Activated naive CD4-positive, alpha-beta T cell treated with anti-CD3 and anti-CD28 coated beads, Interleukin-2, amount 50 U/mL, for 24 hours (primary cell): Measurements from ENCODE around the gene SPTLC1.

Experiments used
- H3K27ac Mint-ChIP-seq: one replicate; pipeline ENCODE4 v1.8.0; 2021; ENCODE audit warnings: mild to moderate bottlenecking, mixed read lengths
- H3K27me3 Mint-ChIP-seq: one replicate; pipeline ENCODE4 v1.8.0; 2021; ENCODE audit warnings: mixed read lengths
- H3K36me3 Mint-ChIP-seq: one replicate; pipeline ENCODE4 v1.8.0; 2021; ENCODE audit warnings: mixed read lengths
- H3K4me1 Mint-ChIP-seq: one replicate; pipeline ENCODE4 v1.8.0; 2021; ENCODE audit warnings: mixed read lengths
- H3K4me3 Mint-ChIP-seq: one replicate; pipeline ENCODE4 v1.8.0; 2021; ENCODE audit warnings: mild to moderate bottlenecking, mixed read lengths
- H3K9me3 Mint-ChIP-seq: one replicate; pipeline ENCODE4 v1.8.0; 2021; ENCODE audit warnings: mixed read lengths

Gene SPTLC1

GRCh38 chr9:92001244-92001643, 114.0 kb downstream of the SPTLC1 start:
- peaks cover 3% of the 10 kb centered on the region for H3K27me3 Mint-ChIP-seq
- no peaks in the 10 kb centered on the region for H3K9me3 Mint-ChIP-seq
- no peak overlapping the region for H3K4me3 Mint-ChIP-seq
- no peaks in the 10 kb centered on the region for H3K36me3 Mint-ChIP-seq
- no peaks in the 10 kb centered on the region for H3K4me1 Mint-ChIP-seq
- H3K27ac Mint-ChIP-seq: no peak overlapping the region

GRCh38 chr9:91995000-91995655, 120.1 kb downstream of the SPTLC1 start:
- no peak overlapping the region for H3K27ac Mint-ChIP-seq
- H3K4me1 Mint-ChIP-seq: no peaks in the 10 kb centered on the region
- no peaks in the 10 kb centered on the region for H3K36me3 Mint-ChIP-seq
- no peak overlapping the region for H3K4me3 Mint-ChIP-seq
- H3K27me3 Mint-ChIP-seq: peaks cover 7% of the 10 kb centered on the region
- H3K9me3 Mint-ChIP-seq: no peaks in the 10 kb centered on the region

- Mint-ChIP-seq H3K27ac (no peak overlapping the region), H3K9me3 (no peaks in the 10 kb centered on the region), H3K4me3 (no peak overlapping the region), H3K27me3 (peaks cover 5% of the 10 kb centered on the region), H3K4me1 (no peaks in the 10 kb centered on the region), H3K36me3 (no peaks in the 10 kb centered on the region)
These were observed 120.8 kb downstream of the SPTLC1 start for GRCh38 chr9:91994422-91994821.

- Mint-ChIP-seq H3K27me3 (peaks cover 7% of the 10 kb centered on the region), H3K4me1 (no peaks in the 10 kb centered on the region), H3K36me3 (no peaks in the 10 kb centered on the region), H3K4me3 (no peak overlapping the region), H3K27ac (no peak overlapping the region), H3K9me3 (no peaks in the 10 kb centered on the region)
These were observed 122.7 kb downstream of the SPTLC1 start for GRCh38 chr9:91992461-91993041.

- no peaks in the 10 kb centered on the region for H3K36me3 Mint-ChIP-seq
- H3K9me3 Mint-ChIP-seq: no peaks in the 10 kb centered on the region
- no peaks in the 10 kb centered on the region for H3K4me1 Mint-ChIP-seq
- no peak overlapping the region for H3K27ac Mint-ChIP-seq
- peaks cover 7% of the 10 kb centered on the region for H3K27me3 Mint-ChIP-seq
- H3K4me3 Mint-ChIP-seq: no peak overlapping the region
These were observed 123.4 kb downstream of the SPTLC1 start for GRCh38 chr9:91991721-91992341.

- Mint-ChIP-seq H3K27me3 (peaks cover 7% of the 10 kb centered on the region), H3K9me3 (no peaks in the 10 kb centered on the region), H3K36me3 (no peaks in the 10 kb centered on the region), H3K27ac (no peak overlapping the region), H3K4me1 (no peaks in the 10 kb centered on the region), H3K4me3 (no peak overlapping the region)
These were observed 129.0 kb downstream of the SPTLC1 start for GRCh38 chr9:91986248-91986647.

- peaks cover 7% of the 10 kb centered on the region for H3K27me3 Mint-ChIP-seq
- no peaks in the 10 kb centered on the region for H3K9me3 Mint-ChIP-seq
- H3K4me1 Mint-ChIP-seq: no peaks in the 10 kb centered on the region
- H3K36me3 Mint-ChIP-seq: no peaks in the 10 kb centered on the region
- H3K27ac Mint-ChIP-seq: no peak overlapping the region
- no peak overlapping the region for H3K4me3 Mint-ChIP-seq
These were observed 129.5 kb downstream of the SPTLC1 start for GRCh38 chr9:91985692-91986091.
